ENCODE measurements around the gene DNAJC5.

The DNAJC5 gene

DNA sequence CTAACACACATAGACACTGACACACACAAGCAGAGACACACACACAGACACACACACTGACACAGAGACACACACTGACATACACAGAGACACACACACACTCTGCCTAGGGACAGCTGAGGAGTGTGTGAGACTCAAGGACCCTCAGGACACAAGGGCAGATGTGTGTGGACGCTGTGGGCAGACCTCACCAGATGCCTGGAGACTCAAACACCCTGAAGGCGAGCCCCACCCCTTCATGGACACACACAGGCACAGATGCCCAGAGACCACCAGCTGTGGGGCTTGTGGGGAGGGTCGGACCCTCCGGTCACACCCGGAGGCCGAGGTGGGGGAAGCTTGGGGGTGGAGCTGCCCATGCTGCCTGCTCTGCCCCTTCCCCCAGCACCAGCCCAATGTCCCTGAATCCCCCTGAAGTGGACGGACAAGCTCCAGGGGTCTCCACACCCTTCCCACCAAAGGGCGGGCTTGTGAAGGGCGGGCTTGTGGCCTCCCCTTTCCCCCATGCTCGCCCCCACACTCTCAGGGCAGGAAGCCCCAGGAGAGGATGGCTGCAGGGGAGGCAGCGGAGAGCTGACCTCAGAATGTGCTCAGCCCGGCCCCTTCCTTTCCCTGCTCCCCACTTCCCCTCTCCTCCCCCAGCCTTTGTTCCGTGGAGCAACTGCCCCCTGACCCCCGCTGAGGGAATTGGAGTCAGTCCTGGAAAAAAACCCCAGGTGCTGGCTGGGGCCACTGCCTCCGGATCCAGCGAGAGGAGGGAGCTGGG, 47.5 kb upstream of the DNAJC5 start:
- H4K8ac ChIP-seq (ENCODE audit: low read depth, low read length): no peak overlapping the region
- H3K36me3 ChIP-seq (replicated peaks in 1 of 2; ENCODE audit: control insufficient read depth in 2 of 2, insufficient read depth in 2 of 2, low read length in 2 of 2): no peaks in the 10 kb centered on the region
- H2BK15ac ChIP-seq (ENCODE audit: low read length): peak overlapping the region; percentile 91
- H3K9ac ChIP-seq (ENCODE audit: low read depth, low read length, poor library complexity): peak overlapping the region; percentile 73
- H3K4ac ChIP-seq (ENCODE audit: low read length): peak overlapping the region; percentile 77
- peak overlapping the region; percentile 1 to 36 for H3K4me3 ChIP-seq (ENCODE audit: low read length in 2 of 2)
- H3K9me3 ChIP-seq (replicated peaks in 1 of 2; ENCODE audit: control insufficient read depth in 2 of 2, insufficient read depth in 1 of 2, low read depth in 1 of 2, low read length in 2 of 2): peaks cover 0 to 3% of the 10 kb centered on the region in 2 donors
- H2BK120ac ChIP-seq (ENCODE audit: low read depth, low read length): peak overlapping the region; percentile 98
- H2AK5ac ChIP-seq (ENCODE audit: low read depth, low read length): peak overlapping the region; percentile 100
- H2AFZ ChIP-seq (ENCODE audit: low read length): peak overlapping the region; percentile 57
- peaks cover 22 to 25% of the 10 kb centered on the region in 2 donors for H3K4me1 ChIP-seq (ENCODE audit: control insufficient read depth in 2 of 2, insufficient read depth in 1 of 2, low read depth in 1 of 2, low read length in 2 of 2)
- peak overlapping the region; percentile 96 for H2BK5ac ChIP-seq (ENCODE audit: low read length)
- H3K27me3 ChIP-seq (ENCODE audit: control insufficient read depth in 3 of 3, insufficient read depth in 3 of 3, low read depth in 1 of 3, low read length in 3 of 3): no peaks in the 10 kb centered on the region
- peak overlapping the region; percentile 99 for H3K18ac ChIP-seq (ENCODE audit: low read length)
- peak overlapping the region; percentile 65 for H3K14ac ChIP-seq (ENCODE audit: low read length)
- peak overlapping the region; percentile 91 for H3K27ac ChIP-seq (replicated peaks; ENCODE audit: low read length)
- H3K4me2 ChIP-seq (ENCODE audit: insufficient read depth, low read length, poor library complexity, severe bottlenecking): peak overlapping the region; percentile 27
- peaks cover 2% of the 10 kb centered on the region for H3K79me1 ChIP-seq (ENCODE audit: low read depth, low read length)
- peak overlapping the region; percentile 59 for H2BK12ac ChIP-seq (ENCODE audit: low read length)
- peak overlapping the region; percentile 97 for H3K23ac ChIP-seq (ENCODE audit: low read depth, low read length, poor library complexity)
- DNase-seq (ENCODE audit: low spot score): no peak
- H4K91ac ChIP-seq (ENCODE audit: low read depth, low read length, poor library complexity): peak overlapping the region; percentile 7
- no CpG with 5 or more reads among the region's 16 CpGs for WGBS, 2 donors (ENCODE audit: extremely low coverage in 2 of 2, insufficient read length in 2 of 2, insufficient replicate concordance in 1 of 2)

DNA sequence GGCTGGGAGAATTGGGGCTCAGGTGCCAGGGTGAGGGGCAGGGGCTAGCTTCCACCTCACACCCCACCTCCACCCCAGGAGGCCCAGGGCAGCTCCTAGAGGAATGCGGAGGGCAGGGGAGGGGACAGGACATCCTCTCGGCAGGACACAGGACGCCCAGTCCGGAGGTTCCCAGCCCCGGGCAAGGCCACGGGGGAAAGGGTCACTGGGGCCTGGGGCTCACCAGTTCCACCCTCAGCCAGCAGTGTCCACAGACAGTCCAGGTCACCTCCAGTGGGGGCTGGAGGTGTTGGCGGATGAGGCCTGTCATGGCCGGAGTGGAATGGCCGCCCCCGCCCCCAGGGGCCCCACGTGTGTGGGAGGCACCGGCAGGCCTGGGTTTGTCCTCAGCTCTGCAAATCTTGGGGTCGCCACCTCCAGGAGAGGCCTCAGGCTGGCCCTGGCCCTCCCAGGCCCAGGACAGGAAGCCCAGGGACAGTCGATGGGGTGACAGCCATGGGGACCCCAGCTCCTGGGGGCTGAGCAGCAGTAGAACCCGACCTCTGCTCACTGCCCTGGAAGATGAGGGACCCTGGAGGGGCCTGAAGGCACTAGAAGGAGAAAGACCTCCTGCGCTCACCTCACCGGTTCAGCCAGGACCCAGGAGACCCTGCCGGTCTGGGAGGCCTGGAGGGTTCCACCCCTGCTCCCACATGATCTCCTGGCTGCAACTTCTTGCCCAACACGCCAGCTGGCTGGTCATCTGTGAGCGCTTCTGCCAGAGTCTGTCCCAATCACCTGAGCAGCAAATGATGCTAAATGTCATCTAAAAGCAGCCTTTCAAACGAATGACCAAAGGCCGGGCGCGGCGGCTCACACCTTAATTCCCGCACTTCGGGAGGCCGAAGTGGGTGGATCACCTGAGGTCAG, 46.7 kb upstream of the DNAJC5 start:
- H2AK5ac ChIP-seq (ENCODE audit: low read depth, low read length): peak overlapping the region; percentile 100
- DNase-seq (ENCODE audit: low spot score): no peak
- H3K4me1 ChIP-seq (ENCODE audit: control insufficient read depth in 2 of 2, insufficient read depth in 1 of 2, low read depth in 1 of 2, low read length in 2 of 2): peaks cover 22 to 25% of the 10 kb centered on the region in 2 donors
- peak overlapping the region; percentile 57 for H2AFZ ChIP-seq (ENCODE audit: low read length)
- H4K91ac ChIP-seq (ENCODE audit: low read depth, low read length, poor library complexity): peak overlapping the region; percentile 96
- H2BK5ac ChIP-seq (ENCODE audit: low read length): peak overlapping the region; percentile 96
- peak overlapping the region; percentile 99 for H3K18ac ChIP-seq (ENCODE audit: low read length)
- peak overlapping the region in 1 of 2 donors; percentile 38 for H3K4me3 ChIP-seq (ENCODE audit: low read length in 2 of 2)
- no CpG with 5 or more reads among the region's 28 CpGs for WGBS, 2 donors (ENCODE audit: extremely low coverage in 2 of 2, insufficient read length in 2 of 2, insufficient replicate concordance in 1 of 2)
- peak overlapping the region; percentile 91 for H3K27ac ChIP-seq (replicated peaks; ENCODE audit: low read length)
- H3K4ac ChIP-seq (ENCODE audit: low read length): peak overlapping the region; percentile 77
- H3K27me3 ChIP-seq (ENCODE audit: control insufficient read depth in 3 of 3, insufficient read depth in 3 of 3, low read depth in 1 of 3, low read length in 3 of 3): no peaks in the 10 kb centered on the region
- no peak overlapping the region for H4K8ac ChIP-seq (ENCODE audit: low read depth, low read length)
- H3K4me2 ChIP-seq (ENCODE audit: insufficient read depth, low read length, poor library complexity, severe bottlenecking): peak overlapping the region; percentile 27
- H2BK15ac ChIP-seq (ENCODE audit: low read length): peak overlapping the region; percentile 91
- H3K79me1 ChIP-seq (ENCODE audit: low read depth, low read length): peaks cover 2% of the 10 kb centered on the region
- peak overlapping the region; percentile 53 for H3K9ac ChIP-seq (ENCODE audit: low read depth, low read length, poor library complexity)
- H3K9me3 ChIP-seq (replicated peaks in 1 of 2; ENCODE audit: control insufficient read depth in 2 of 2, insufficient read depth in 1 of 2, low read depth in 1 of 2, low read length in 2 of 2): peaks cover 0 to 3% of the 10 kb centered on the region in 2 donors
- peak overlapping the region; percentile 59 for H2BK12ac ChIP-seq (ENCODE audit: low read length)
- peak overlapping the region; percentile 97 for H3K23ac ChIP-seq (ENCODE audit: low read depth, low read length, poor library complexity)
- peak overlapping the region; percentile 98 for H2BK120ac ChIP-seq (ENCODE audit: low read depth, low read length)
- no peak overlapping the region for H3K14ac ChIP-seq (ENCODE audit: low read length)
- no peaks in the 10 kb centered on the region for H3K36me3 ChIP-seq (replicated peaks in 1 of 2; ENCODE audit: control insufficient read depth in 2 of 2, insufficient read depth in 2 of 2, low read length in 2 of 2)

DNA sequence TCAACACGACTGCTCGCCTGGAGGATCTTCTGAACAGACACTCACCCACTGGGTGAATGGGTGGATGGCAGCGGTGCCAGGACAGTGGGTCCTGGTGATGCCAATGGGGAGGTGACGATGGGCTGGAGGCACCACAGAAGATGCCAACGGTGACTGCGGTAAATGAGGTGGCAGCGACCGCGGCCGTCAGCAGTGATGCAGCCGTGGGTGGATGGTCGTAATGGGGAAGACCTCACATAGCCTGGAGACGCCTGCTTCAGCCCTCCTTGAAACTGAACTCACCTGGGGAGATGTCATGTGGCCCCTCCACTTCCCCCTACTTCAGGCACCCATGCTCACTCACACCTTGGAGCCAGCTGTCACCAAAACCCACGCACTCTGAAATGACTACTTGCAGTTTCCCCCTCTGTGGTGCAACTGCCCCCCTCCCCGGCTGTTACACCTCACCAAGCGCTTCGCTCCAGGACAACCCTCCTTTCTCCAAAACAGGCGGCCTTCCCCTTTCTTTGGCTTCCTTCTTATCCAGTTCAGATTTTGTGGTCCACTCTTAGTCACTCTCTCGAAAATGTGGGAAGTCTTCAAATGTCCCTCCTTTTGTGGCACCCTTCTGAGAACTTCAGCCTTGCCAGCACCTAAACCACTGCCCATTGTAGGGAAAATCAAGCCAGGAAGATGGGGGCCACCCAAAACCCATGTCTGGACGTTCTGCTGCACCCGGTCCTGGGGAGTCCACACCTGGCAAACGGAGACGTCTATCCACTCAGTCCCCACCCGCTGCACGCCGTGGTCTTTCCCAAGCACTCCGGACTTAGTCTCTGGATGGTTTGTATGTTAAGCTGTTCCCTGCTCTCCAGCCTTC, 44.0 kb upstream of the DNAJC5 start:
- H2BK12ac ChIP-seq (ENCODE audit: low read length): peak overlapping the region; percentile 16
- peaks cover 38 to 40% of the 10 kb centered on the region in 2 donors for H3K4me1 ChIP-seq (ENCODE audit: control insufficient read depth in 2 of 2, insufficient read depth in 1 of 2, low read depth in 1 of 2, low read length in 2 of 2)
- H2AK5ac ChIP-seq (ENCODE audit: low read depth, low read length): peak overlapping the region; percentile 92
- peak overlapping the region; percentile 97 for H2BK15ac ChIP-seq (ENCODE audit: low read length)
- H3K27ac ChIP-seq (replicated peaks; ENCODE audit: low read length): no peak overlapping the region
- H3K4ac ChIP-seq (ENCODE audit: low read length): no peak overlapping the region
- H2BK5ac ChIP-seq (ENCODE audit: low read length): peak overlapping the region; percentile 60
- peak overlapping the region; percentile 48 for H3K18ac ChIP-seq (ENCODE audit: low read length)
- no peak overlapping the region for H3K9ac ChIP-seq (ENCODE audit: low read depth, low read length, poor library complexity)
- H3K23ac ChIP-seq (ENCODE audit: low read depth, low read length, poor library complexity): peak overlapping the region; percentile 65
- peaks cover 0 to 3% of the 10 kb centered on the region in 2 donors for H3K9me3 ChIP-seq (replicated peaks in 1 of 2; ENCODE audit: control insufficient read depth in 2 of 2, insufficient read depth in 1 of 2, low read depth in 1 of 2, low read length in 2 of 2)
- H2BK120ac ChIP-seq (ENCODE audit: low read depth, low read length): no peak overlapping the region
- no peak for DNase-seq (ENCODE audit: low spot score)
- peaks cover 2% of the 10 kb centered on the region for H3K79me1 ChIP-seq (ENCODE audit: low read depth, low read length)
- no peak overlapping the region for H3K4me2 ChIP-seq (ENCODE audit: insufficient read depth, low read length, poor library complexity, severe bottlenecking)
- no peaks in the 10 kb centered on the region for H3K36me3 ChIP-seq (replicated peaks in 1 of 2; ENCODE audit: control insufficient read depth in 2 of 2, insufficient read depth in 2 of 2, low read length in 2 of 2)
- no peak overlapping the region for H2AFZ ChIP-seq (ENCODE audit: low read length)
- H3K4me3 ChIP-seq (ENCODE audit: low read length in 2 of 2): peak overlapping the region in 1 of 2 donors; percentile 20
- WGBS, 2 donors (ENCODE audit: extremely low coverage in 2 of 2, insufficient read length in 2 of 2, insufficient replicate concordance in 1 of 2): no CpG with 5 or more reads among the region's 27 CpGs
- no peak overlapping the region for H3K14ac ChIP-seq (ENCODE audit: low read length)
- H4K8ac ChIP-seq (ENCODE audit: low read depth, low read length): peak overlapping the region; percentile 19
- H4K91ac ChIP-seq (ENCODE audit: low read depth, low read length, poor library complexity): peak overlapping the region; percentile 72
- no peaks in the 10 kb centered on the region for H3K27me3 ChIP-seq (ENCODE audit: control insufficient read depth in 3 of 3, insufficient read depth in 3 of 3, low read depth in 1 of 3, low read length in 3 of 3)
